ENCODE results near the gene HBE1.
"Not testable (repeated sequence)": the region's sequence is repeated elsewhere in the genome, so short reads cannot be mapped to it uniquely, and the experiment has no call there.

HBE1 gene

GRCh38 chr11:5269715-5270147 is at the start of gene HBE1:
TSS of gene HBE1 (minus strand) at chr11:5269945. CDS start at chr11:5269890, 55 bp downstream.
- DNase-seq: no peak

- DNase-seq: no peak
Observed at GRCh38 chr11:5317292-5317691, 47.5 kb upstream of the HBE1 start.

- not testable (repeated sequence) for DNase-seq
Observed at GRCh38 chr11:5313326-5314023, 43.7 kb upstream of the HBE1 start.

GRCh38 chr11:5310423-5310822 is 40.7 kb upstream of the HBE1 start:
- no peak for DNase-seq

GRCh38 chr11:5307256-5308019 is 37.7 kb upstream of the HBE1 start:
- no peak for DNase-seq

- no peak for DNase-seq
Observed at GRCh38 chr11:5304046-5304445, 34.3 kb upstream of the HBE1 start.

- DNase-seq: no peak
Observed at GRCh38 chr11:5303626-5304025, 33.9 kb upstream of the HBE1 start.

- no peak for DNase-seq
Observed at GRCh38 chr11:5301846-5302245, 32.1 kb upstream of the HBE1 start, which contains the start of gene OR51B4. TSS of gene OR51B4 (minus strand) at chr11:5301946. CDS start at chr11:5301946, 0 bp downstream.

- DNase-seq: no peak
Observed at GRCh38 chr11:5300251-5300650, 30.5 kb upstream of the HBE1 start.

- no peak for DNase-seq
Observed at GRCh38 chr11:5298451-5298850, 28.7 kb upstream of the HBE1 start.

- no peak for DNase-seq
Observed at GRCh38 chr11:5297721-5298323, 28.1 kb upstream of the HBE1 start.

GRCh38 chr11:5294342-5294995 is 24.7 kb upstream of the HBE1 start:
- DNase-seq: not testable (repeated sequence)

- no peak for DNase-seq
Observed at GRCh38 chr11:5293028-5293427, 23.3 kb upstream of the HBE1 start.

GRCh38 chr11:5291207-5291838 is 21.6 kb upstream of the HBE1 start:
- peak; percentile 30 for DNase-seq

- DNase-seq: no peak
Observed at GRCh38 chr11:5290106-5290505, 20.4 kb upstream of the HBE1 start.

- DNase-seq: no peak
Observed at GRCh38 chr11:5289696-5290095, 20.0 kb upstream of the HBE1 start.

GRCh38 chr11:5288906-5289550 is 19.3 kb upstream of the HBE1 start:
- no peak for DNase-seq

- no peak for DNase-seq
Observed at GRCh38 chr11:5288108-5288905, 18.6 kb upstream of the HBE1 start.

GRCh38 chr11:5286901-5287300 is 17.2 kb upstream of the HBE1 start:
- DNase-seq: no peak

- no peak for DNase-seq
Observed at GRCh38 chr11:5286351-5286750, 16.6 kb upstream of the HBE1 start.

GRCh38 chr11:5285703-5286340 is 16.1 kb upstream of the HBE1 start:
- DNase-seq: no peak

Data from activated CD4-positive, alpha-beta T cell treated with anti-CD3 and anti-CD28 coated beads, Interleukin-2, Interleukin-6, amounts not matched to agents 100 ng/mL and 50 ng/mL, durations not matched to agents 16 hours and 8 hours (primary cell).